ENCODE results near the gene SLC5A5.

DNA sequence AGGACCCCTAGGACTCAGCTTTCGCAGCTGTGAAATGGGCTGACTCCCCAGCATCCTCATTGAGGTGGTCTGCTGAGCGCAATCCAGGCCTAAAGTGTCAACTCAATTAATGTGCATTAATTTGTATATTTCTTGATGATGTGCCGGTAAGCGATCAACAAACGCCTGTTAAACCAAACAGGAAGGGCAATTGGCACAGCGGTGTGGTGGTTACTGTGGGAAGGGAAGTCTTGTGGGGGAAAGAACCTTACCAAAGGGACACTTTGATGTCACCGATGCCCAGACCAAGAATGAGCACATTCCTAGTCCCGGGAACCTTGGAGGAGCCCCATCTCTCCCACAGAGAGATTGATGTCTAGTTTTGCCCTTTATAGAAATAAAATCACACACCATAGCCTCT, 25.6 kb upstream of the SLC5A5 start:
- TF ChIP-seq, protein P1, sequence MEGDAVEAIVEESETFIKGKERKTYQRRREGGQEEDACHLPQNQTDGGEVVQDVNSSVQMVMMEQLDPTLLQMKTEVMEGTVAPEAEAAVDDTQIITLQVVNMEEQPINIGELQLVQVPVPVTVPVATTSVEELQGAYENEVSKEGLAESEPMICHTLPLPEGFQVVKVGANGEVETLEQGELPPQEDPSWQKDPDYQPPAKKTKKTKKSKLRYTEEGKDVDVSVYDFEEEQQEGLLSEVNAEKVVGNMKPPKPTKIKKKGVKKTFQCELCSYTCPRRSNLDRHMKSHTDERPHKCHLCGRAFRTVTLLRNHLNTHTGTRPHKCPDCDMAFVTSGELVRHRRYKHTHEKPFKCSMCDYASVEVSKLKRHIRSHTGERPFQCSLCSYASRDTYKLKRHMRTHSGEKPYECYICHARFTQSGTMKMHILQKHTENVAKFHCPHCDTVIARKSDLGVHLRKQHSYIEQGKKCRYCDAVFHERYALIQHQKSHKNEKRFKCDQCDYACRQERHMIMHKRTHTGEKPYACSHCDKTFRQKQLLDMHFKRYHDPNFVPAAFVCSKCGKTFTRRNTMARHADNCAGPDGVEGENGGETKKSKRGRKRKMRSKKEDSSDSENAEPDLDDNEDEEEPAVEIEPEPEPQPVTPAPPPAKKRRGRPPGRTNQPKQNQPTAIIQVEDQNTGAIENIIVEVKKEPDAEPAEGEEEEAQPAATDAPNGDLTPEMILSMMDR (IDR thresholded peaks at IDR 0.05): no peak
- no peak for TF ChIP-seq POLR2AphosphoS5 (IDR thresholded peaks at IDR 0.05)

All from prostate gland (tissue), 2 donors.